Body of pancreas (tissue), 4 donors: ENCODE results near the gene PITPNC1.

Experiments
- CTCF ChIP-seq, 7 experiments: fragments of 450-650 bp in 4 of 7; fragments of 200-600 bp in 3 of 7; sonication (generic) in 3 of 7; IDR thresholded peaks; one replicate each; pipeline ENCODE4 v1.5.1; 2016 to 2019; ENCODE audit warnings: antibody characterized with exemption in 7 of 7
- POLR2A ChIP-seq, 3 donors: fragments of 450-650 bp; IDR thresholded peaks; one replicate each; pipeline ENCODE4 v1.6.1; 2016; ENCODE audit warnings: antibody characterized with exemption in 3 of 3, mild to moderate bottlenecking in 2 of 3

GRCh38 chr17:67456889-67457288, 79.8 kb downstream of the PITPNC1 start:
- TF ChIP-seq CTCF (IDR thresholded peaks at IDR 0.05): no peak
- TF ChIP-seq POLR2A (IDR thresholded peaks at IDR 0.05): no peak
